CD1c-positive myeloid dendritic cell (primary cell): ENCODE data around the gene TMEM266.
"Not testable (repeated sequence)": the region's sequence is repeated elsewhere in the genome, so short reads cannot be mapped to it uniquely, and the experiment has no call there.

ENCODE experiments used
- DNase-seq: peaks from one replicate; pipeline ENCODE4 v3.0.0-alpha.2; 2016; ENCODE audit errors: extremely low spot score

The TMEM266 gene, protein sequence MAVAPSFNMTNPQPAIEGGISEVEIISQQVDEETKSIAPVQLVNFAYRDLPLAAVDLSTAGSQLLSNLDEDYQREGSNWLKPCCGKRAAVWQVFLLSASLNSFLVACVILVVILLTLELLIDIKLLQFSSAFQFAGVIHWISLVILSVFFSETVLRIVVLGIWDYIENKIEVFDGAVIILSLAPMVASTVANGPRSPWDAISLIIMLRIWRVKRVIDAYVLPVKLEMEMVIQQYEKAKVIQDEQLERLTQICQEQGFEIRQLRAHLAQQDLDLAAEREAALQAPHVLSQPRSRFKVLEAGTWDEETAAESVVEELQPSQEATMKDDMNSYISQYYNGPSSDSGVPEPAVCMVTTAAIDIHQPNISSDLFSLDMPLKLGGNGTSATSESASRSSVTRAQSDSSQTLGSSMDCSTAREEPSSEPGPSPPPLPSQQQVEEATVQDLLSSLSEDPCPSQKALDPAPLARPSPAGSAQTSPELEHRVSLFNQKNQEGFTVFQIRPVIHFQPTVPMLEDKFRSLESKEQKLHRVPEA

DNA sequence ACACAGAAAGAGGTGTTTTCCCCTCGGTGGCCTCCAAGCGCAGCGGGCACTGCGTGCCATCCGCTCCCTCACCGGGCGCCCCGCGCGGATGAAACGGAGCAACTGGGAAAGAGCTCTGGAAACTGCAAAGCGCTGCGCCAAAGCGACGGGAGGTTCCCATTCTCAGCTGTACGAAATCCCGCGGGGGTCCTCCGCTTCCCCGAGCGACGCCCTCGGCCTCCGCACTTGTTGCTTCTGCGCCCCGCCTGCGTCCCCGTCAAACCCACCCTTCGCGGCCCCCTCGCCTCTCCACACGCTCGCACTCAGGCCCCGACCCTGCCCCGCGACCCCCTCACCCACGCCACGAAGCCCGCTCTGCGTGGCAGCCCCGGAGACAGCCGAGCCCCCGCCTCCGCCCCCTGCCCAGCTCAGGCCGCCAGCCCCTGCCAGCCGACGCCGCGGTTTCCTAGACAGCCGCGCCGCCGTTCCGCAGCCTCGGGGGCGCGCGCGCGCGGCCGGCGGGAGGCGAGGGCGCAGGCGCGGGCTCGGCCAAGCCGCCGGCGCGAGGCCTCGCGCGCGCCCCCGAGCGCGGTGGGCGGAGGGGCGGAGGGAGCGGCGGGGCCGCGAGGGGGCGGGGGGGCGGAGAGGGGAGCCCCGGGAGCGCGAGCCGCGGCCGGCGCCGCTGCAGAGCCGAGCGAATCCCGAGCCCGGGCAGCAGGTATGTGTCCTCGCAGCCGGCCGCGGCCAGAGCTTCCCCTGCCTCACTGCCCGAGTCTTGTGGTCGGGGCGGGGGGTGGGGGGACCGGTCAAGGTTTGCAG is at the start of gene TMEM266:
TSS of gene TMEM266 (plus strand) at position 666 of the 798 bp plus-strand sequence. CDS start 74,279 bp downstream, outside the sequence.
- peak; percentile 75 for DNase-seq

DNA sequence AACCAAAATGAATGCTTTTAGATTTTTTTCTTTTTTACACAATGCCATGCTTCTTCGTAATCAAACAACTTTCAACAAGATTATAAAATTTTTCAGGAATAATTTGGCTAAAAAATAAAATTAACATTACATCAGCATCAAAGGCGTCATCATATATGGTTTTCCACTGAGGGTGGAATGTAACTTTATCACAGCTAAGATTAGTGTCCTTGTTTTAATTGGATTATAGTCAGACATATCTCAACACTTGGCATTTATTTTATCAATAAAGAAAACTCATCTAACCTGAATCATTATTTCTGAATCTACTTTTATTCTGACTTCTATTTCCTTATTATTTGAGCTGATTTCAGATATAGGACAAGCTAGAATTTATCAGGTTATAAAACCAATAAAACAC is 49.2 kb upstream of the TMEM266 start:
- no peak for DNase-seq

DNA sequence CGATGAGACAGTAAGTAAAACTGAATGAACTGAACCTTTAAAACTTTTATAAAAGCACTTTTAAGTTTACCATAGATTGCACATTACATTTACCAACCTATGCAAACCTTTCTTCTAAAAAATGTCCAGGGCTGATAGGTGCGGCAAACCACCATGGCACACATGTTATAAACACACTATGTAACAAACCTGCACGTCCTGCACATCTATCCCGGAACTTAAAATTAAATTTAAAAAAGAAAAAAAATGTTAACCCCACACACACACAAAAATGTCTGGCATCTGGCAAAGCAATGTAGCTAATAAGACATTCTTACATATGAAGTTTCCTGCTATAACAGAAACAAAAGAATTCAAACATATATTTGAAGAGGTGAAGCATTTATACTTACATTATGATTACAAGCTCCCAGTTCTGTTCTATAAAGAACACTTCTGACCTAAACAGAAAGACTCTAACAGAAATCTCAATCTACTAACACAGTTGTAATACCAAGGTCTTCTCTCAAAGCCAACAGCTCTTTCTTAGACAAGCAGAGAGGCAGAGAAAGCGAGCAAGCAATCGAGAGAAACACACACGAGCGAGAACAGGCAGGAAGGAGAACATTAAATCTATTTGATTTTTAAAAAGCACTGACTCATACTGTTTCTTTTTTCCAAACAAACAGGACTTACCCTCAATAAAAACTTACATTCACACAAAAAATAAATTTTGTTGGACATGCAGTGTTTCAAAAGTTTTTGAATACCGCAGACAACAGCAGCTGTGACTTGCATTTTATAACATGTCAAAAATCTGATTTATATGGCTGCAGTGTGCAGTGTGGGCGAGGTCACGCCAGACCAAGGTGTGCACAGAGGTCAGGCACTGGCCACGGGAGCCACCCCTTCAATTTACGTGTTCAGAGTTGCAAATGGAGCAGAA is 47.9 kb upstream of the TMEM266 start, which contains the start of gene NRG4:
TSS of gene NRG4 (minus strand) at position 798 of the 925 bp plus-strand sequence. CDS start 1,194 bp downstream, outside the sequence.
- peak; percentile 6 for DNase-seq

DNA sequence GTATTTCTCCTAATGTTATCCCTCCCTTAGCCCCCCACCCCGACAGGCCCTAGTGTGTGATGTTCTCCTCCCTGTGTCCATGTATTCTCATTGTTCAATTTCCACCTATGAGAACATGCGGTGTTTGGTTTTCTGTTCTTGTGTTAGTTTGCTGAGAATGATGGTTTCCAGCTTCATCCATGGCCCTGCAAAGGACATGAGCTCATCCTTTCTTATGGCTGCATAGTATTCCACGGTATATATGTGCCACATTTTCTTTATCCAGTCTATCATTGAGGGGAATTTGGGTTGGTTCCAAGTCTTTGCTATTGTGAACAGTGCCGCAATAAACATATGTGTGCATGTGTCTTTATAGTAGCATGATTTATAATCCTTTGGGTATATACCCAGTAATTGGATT is 46.3 kb upstream of the TMEM266 start:
- not testable (repeated sequence) for DNase-seq

DNA sequence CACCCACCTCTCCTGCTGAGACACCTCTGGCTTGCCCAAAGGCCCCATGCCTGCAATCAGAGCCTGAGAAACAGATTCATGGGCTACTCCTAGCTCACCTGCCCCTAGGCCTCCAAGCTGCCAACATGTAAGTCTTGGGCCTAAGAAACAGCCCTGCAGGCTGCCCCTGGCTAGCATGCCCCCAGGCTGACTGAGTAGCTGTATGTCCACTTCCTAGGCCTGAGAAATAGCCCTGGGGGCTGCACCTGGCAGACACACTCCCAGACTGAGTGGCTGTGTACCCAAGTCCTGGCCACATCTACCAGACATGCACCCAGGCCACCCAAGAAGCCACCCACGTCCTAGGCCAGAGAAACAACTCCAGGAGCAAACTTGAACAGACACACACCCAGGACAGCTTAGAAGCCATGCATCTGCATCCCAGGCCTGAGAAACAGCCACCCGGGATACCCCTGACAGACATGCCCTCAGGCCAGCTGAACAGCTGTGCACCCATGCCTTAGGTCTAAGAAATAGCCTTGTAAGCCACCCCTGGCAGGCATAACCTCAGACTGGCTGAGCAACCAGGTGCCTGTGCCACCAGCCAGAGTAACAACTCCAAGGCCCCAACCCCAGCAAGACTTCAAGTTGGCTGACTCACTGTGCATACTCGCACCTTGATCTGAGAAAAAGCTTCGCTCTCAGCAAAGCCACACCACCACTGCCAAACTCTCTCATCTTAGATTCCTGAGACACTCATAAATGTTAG is 35.6 kb upstream of the TMEM266 start:
- no peak for DNase-seq

DNA sequence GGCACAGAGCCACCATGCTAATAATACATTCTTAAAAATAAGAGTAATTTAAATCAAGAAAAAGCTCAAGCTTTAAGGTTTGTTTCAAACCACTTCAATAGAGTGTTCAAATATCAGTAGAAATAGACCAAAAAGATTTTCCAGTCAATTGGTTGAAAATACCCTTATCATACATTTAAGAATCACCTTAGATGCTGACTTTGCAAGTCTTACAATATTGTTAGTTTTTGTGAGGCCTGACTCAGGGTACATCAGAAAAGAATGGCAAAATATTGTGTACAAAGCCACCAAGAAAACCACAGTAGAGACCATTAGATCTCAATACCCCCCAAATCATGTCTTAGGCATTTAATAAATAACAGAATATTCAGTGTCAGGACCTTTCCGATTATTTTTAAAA is 27.7 kb upstream of the TMEM266 start:
- DNase-seq: no peak

DNA sequence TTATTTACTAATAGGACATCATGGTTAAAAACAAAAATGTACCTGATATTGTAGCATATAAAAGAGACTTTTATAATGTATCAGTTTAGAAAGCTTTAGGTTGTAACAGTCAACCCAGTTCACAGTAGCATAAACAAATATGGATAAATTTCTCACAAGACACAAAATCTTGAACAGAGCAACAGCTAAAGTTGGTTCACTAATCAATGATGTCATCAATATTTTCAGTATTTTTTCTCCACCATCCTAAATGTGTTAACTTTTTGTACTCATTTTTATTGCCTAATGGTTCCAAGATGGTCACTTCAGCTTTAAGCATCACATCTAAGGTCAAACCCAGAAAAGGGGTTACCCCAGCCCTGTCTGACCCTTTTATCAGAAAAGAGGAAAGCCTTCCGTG is 26.3 kb upstream of the TMEM266 start:
- no peak for DNase-seq

DNA sequence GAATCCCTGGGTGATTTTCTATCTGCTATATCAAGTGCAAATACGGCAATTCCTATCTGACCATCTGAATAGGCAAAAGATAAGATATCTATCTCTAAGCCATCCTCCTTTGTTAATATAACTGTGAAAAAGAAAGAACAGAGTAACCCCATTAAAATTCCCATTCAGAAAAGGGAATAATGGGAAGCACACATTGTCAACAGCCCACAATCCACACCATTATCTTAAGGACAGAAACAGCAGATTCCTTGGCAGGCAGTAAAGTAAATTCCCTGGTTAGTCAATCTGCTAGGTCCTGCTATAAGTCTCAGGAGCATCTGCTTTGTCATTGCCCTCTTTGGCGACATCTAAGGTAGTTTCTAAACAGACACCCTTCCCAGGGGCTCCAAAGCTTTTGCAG is 25.7 kb upstream of the TMEM266 start:
- no peak for DNase-seq

DNA sequence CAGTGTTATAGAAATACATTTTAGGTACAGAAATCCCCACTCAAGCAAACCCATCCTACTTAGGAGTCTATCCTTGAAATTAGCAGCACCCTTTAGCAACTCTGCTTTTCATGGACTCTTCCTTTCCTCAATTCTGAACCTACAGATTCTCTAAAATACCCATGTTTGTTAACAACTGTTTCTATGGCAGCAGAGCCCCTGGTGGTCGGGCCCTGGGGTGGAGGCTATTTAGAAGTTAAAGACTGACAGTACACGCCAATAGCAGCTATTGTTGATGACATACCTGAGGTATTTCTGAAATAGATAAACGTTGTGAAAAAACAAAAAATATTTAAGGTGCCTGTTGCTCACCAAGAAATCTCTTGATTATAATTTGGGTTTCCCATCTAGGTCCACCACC is 24.2 kb upstream of the TMEM266 start:
- DNase-seq: no peak

DNA sequence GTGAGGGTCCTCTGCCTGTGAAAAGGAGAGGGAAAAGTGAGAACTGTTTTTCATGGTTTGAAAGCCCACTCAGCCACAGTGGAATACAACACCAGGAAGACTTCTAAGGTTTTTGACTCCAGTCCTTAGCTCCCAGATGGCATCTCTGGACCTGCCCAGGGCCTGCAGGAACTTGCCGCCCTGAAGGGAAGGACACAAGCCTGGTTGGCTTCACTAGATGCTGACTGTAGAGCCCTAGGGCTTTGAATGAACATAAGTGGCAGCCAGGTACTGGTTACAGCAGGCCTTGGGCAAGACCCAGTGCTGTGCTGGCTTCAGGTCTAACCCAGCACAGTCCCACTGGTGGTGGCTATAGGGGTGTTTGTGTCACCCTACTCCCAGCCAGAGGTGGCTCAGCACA is 21.3 kb upstream of the TMEM266 start:
- DNase-seq: no peak

DNA sequence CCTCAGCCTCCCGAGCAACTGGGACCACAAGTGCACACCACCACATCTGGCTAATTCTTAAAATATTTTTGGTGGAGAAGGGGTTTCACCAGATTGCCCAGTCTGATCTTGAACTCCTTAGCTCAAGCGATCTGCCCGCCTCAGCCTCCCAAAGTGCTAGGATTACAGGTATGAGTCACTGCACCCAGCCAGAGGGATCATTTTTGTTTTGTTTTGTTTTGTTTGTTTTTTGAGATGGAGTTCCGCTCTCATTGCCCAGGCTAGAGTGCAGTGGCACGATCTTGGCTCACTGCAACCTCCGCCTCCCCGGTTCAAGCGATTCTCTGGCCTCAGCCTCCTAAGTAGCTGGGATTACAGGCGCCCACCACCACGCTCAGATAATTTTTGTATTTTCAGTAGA is 5.6 kb upstream of the TMEM266 start:
- not testable (repeated sequence) for DNase-seq

DNA sequence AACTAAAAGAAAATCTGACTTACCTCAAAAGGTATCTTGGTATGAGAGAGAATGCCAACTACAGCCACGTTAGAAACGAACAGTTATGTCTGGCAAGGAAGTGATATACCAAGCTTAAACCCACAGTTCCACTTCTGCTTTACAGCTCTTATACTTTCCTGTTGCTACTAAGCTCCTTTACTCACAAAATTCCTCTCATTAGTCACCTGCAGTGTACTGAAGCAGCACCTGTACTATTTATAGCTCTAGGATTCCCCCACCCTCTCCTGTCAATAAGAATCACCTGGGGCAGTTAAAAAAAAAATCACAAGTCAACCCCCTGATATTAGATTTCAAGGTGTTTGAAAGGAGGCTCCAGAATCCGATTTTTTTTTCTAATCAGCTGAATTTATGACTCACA is 2.9 kb upstream of the TMEM266 start:
- peak; percentile 58 for DNase-seq

DNA sequence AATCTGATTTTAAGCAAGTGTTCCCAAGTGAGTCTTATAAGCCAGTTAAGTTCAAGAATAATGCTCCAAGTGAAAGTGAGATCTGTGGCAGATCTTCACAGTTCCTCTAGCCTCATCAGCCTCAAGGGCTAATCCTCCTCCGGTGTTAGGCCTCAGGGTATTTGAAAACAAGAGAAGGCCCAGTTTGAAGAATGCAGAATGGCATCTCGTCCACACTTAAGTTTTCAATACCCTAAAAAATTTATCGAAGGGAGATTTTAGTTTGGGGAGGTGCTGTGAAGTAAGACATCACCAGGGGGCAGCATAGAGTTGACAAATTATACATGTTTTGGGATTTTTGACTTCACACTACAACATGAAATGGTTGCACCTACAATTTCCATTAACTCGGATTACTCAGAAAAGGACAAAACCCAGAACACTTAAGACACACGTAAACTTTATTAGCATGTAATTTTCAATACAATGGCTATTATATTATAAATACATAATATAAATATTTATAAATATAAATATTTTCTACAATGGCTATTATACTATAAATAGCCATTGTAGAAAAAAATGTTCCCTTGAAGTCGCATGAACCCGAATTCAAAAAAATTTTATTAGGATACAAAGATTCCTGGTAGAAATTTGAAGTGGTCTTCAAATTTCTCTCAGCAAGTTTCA is 2.3 kb upstream of the TMEM266 start:
- peak; percentile 75 for DNase-seq

DNA sequence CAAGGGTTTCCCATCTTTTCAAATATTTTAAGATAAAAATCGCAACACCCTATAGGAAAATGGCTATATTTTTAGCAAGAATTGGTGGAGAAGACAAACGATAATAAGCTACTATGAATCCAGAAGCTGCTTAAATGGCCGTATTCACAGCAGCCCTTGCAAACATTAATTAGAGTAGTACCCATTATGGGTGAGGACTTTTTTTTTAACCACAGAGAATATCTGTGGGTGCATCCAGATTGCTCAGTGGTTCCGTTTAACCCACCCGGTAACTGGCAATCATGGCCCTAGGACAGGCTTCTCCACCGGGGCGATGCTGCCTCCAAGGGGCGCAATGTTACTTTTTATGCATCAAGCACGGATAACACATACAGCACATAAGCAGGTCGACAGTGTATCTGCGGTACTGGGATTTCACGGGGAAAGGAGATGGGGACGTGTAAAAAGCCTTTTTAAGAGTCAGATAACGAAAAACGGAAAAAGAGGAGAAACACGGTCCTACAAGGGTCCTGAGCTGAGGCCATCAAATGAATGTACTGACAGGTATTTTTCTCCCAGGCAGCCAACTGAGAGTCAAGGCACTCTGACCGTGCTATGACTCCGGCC is 968 bp upstream of the TMEM266 start:
- peak; percentile 25 for DNase-seq

DNA sequence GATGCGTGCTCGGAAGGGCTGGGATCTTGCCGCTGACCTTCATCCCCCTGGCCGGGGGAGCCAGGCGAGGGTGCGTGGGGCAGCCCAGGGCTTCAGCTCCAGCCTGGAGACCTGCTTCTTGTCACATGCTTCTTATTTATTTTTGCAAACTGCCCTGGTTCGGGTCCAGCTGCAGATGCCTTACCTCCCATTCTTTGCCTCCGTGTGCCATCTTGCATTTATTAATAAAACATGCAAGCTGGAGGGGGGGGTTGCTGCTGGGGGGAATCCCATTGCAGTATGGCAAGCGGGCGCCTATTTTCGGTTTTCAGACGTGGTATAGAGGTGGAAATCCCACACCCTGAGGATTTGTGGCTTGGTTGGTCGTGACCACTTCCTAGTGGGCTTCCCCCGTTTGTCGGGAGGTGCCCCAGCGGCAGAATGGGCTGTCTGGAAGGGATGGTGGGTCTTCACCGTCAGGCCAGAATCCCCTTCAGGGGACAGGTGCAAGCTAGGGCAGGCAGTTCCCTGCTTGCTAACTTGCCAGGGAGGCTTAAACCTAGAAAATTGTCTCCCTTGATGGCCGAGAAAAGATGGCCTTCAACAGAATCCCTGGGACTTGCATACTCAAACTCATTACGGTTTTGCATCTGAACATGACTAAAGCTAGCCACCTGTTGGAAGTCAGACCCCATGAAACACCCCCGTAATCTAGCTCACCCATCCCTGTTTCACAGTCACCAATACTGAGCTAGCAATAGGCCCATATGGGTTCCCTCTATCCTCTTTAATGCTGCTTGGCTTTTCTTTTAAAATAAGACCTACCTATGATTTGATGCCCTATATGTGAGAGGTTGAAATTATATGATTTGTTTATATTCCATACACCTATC is 569 bp downstream of the TMEM266 start:
- DNase-seq: peak; percentile 9

DNA sequence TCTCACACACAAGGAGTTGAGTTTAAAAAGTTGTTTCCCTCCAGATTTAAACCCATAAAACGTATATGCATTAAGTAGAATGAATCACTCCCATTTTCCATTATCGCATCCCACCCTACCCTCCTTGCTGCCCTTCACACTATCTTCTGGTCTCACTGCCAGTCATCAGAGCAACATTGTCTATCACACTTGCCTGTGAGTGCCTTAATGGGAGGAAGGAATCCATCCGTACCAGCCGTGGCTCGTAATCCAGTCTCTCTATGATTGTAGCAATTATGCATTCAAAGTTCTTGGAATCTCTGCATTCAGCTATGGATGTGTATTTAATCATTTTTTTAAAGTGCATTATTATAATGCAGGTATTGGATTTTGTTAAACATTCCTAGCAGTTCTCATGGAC is 1.9 kb downstream of the TMEM266 start:
- DNase-seq: no peak

DNA sequence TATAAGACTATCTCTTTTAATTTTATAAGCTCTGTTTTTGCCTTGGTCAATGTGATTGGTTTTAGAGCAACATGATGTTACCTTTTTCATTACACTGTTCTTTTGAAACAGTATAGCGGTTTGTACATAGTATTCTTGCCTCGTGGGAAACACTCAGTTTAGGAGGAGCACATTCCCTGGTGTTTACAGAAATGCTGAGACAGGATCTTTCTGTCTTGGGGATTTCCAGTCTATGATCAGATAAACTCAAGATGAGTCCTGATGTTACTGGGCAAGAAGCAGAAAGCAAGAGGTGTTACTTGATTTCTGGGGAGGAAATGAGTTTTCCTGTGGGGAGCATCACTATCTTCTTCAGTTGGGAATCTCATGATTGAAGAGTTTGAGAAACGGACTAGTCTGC is 2.5 kb downstream of the TMEM266 start:
- no peak for DNase-seq

DNA sequence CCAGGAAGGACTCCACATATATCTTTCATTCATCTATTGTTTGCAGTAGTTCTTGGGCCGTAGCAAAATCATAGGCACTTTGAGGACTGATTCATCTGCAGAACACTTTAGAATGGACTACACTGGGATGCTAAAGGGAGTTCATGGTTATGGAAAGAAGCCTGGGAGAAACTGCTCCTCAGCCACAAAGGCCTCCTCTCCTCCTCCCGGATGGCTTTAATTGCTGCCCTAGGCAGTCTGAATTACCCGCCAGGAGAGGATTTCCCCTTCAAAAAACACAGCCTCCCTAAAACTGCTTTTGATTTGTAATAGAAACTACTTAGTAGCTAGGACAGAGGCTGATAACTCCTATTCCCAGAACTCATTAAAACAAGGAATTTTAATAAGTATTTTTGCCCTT is 4.6 kb downstream of the TMEM266 start:
- DNase-seq: no peak

DNA sequence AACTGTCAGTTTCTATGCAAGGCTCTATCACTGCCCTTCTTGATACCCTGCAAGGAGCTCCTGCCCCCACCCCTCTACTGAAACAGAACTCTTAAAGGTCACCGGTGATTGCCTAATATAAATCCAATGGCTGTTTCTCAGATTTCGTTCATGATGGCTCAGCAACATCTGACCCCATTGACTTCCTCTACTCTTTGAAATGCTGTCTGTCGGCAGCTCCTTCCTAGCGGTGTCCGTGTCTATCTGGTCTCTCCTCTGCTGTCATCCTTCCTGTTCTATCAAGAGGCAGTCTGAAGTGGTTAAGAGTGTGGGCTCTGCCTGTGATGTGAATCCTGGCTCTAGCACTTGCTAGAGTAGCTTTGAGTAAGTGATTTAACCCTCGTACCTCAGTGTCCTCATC is 5.5 kb downstream of the TMEM266 start:
- peak; percentile 58 for DNase-seq
